GM18499 (cell line): ENCODE data around the gene CTRL.
"Not testable (repeated sequence)": the region's sequence is repeated elsewhere in the genome, so short reads cannot be mapped to it uniquely, and the experiment has no call there.

ENCODE experiments used
- ATAC-seq: cut with Tn5 transposase; IDR thresholded peaks from one replicate; pipeline ENCODE4 v1.9.1; 2021; ENCODE audit warnings: moderate number of reproducible peaks; ENCODE audit not compliant: insufficient read depth, unreplicated experiment

Gene CTRL

GRCh38 chr16:67927131-67927941, 4.3 kb downstream of the CTRL start:
- no peak for ATAC-seq

- no peak for ATAC-seq
Observed at GRCh38 chr16:67926181-67926750, 5.4 kb downstream of the CTRL start.

GRCh38 chr16:67924140-67924906, 7.3 kb downstream of the CTRL start:
- no peak for ATAC-seq

GRCh38 chr16:67923414-67924116, 8.1 kb downstream of the CTRL start:
- no peak for ATAC-seq

GRCh38 chr16:67922740-67923139, 8.9 kb downstream of the CTRL start:
- ATAC-seq: no peak

- ATAC-seq: no peak
Observed at GRCh38 chr16:67922221-67922620, 9.4 kb downstream of the CTRL start.

GRCh38 chr16:67919622-67920221, 11.9 kb downstream of the CTRL start:
- ATAC-seq: no peak

GRCh38 chr16:67917852-67918236, 13.8 kb downstream of the CTRL start:
- ATAC-seq: no peak

- no peak for ATAC-seq
Observed at GRCh38 chr16:67917140-67917851, 14.4 kb downstream of the CTRL start.

GRCh38 chr16:67915831-67916723, 15.6 kb downstream of the CTRL start:
- ATAC-seq: no peak

GRCh38 chr16:67915496-67915769, 16.2 kb downstream of the CTRL start:
- ATAC-seq: not testable (repeated sequence)

GRCh38 chr16:67914758-67915495, 16.7 kb downstream of the CTRL start:
- ATAC-seq: no peak

GRCh38 chr16:67910158-67910557, 21.5 kb downstream of the CTRL start:
- no peak for ATAC-seq

- no peak for ATAC-seq
Observed at GRCh38 chr16:67909056-67909742, 22.5 kb downstream of the CTRL start.

- ATAC-seq: no peak
Observed at GRCh38 chr16:67907397-67908180, 24.1 kb downstream of the CTRL start.

GRCh38 chr16:67902831-67903230, 28.8 kb downstream of the CTRL start:
- no peak for ATAC-seq

- no peak for ATAC-seq
Observed at GRCh38 chr16:67901734-67902133, 29.9 kb downstream of the CTRL start.
